HG03354 (cell line): ENCODE measurements around the gene GRK5.
A peak's percentile ranks its signal among the peaks of the same experiment; 100 is the strongest.

Experiments used
- ATAC-seq: cut with Tn5 transposase; IDR thresholded peaks from one replicate; pipeline ENCODE4 v1.9.1; 2021; ENCODE audit warnings: mild to moderate bottlenecking; ENCODE audit not compliant: unreplicated experiment, poor library complexity, severe bottlenecking

The GRK5 gene

DNA sequence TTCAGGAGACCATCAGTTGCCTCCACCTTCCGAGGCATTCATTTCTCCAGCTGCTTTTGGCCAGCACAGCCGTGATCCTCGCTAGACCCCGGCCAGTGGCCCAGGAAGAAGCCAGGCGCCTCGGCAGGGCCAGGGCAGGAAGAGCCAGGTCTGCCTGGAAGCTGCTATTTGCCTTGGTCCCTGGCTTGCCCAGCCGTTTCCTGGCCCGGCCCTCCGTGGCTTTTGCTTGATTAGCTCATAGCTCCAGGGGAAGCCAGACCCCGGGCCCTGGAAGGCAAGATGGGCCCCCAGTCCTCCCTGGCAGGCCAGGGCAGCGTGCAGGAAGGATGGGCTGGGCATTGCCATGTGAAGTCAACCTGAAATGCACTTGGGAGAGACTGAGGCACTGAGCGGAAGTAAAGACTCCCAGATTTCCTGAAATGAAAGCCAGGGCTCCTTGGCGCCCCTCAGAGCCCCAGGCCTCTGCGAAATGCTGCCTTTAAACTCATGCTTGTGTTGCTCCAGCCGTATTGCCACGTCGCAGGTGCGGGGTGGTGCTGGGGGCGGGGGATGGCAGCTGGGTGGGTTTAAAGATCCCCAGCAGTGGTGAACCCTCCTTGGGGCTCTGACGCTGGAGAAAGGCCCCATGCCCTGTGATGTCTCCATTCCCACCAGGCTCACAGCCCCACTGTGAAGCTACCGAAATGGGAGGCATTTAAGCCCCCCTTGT lies 160.6 kb downstream of the GRK5 start:
- no peak for ATAC-seq

DNA sequence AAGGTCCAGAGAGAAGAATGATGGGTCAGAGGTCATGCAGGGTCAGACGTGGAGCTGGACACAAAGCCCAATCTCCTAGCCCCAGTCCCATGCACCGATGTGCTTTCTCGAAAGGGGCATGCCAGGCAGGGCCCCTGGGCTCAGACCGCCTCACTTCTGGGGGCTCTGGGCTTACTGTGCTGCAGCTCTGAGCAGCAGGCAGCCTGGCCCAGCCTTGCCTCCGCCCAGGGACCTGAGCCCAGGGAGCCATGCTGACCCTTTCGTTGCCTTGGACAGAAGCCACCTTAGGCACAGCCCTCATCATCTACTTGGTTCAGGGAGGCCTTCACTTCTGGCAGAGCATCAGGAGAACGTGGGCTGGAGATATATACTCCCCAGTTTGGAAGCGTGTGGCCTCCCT lies 161.2 kb downstream of the GRK5 start:
- peak; percentile 12 for ATAC-seq

DNA sequence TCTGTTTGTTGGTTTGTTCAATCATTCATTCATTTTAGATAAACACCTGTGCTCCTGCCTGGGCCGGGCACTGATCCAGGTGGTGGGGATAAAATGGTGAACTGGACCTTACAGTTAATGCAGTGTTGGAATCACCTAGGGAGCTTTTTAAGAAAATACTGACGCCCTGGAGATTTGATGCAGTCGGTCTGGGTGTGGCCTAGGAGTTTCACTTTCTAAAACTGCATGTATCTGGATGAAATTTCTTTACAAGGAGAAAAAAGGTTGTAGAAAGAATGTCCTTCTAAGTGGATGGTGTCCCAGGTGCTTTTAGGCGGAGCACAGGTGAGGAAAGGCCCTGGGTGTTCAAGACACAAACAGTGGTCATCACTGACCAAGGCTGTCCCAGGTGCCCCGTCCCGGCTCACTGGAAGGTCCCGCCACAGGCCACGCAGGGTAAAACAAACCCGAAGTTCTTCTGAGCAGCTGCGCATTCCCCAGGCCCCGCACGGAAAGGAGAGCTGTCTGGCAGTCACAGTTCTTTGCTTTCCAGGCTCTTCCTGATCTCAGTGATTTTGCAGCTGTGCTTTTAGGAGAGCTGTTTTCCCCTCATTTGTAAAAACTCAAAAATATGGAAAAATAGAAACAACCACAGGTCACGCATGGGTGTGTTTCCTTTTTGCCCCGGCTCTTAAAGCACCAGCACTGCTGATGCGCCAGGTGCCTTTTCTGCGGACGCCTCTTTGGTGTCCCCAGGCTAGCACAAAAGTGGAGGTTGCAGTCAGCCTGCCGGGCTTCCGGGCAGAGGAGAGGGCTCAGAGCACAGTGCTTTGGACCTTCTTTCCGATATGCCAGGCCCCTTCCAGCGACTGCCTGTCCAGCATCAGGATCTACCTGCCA lies 161.9 kb downstream of the GRK5 start:
- ATAC-seq: peak; percentile 67

DNA sequence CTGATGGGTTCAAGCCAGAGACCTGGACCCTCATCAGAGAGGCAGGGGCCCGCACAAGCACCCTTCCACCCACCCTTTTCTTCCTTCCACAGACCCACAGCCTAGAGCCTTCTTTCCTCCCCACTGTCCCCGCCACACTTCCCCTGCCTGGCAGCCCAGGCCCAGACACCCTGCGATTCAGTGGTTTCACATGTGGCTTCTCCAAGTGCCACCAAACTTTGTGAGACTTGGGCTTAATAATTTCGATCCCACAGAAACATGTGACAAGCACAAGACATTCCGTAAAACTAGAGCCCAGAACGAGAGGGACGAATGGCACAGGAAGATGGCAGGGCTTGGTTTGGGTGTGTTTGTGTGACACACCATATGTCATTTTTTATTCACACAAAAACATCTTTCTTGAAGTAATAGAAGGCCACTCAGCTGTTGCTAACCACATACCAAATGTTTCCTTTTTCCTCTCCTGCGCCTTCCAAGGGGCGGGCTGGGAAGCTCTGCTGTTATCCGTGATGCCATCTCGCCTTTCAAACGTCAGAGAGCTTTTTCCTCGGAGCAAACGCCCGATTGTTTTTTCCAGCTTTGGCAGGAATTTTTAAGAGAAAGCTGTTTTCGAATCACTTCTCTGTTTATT lies 162.9 kb downstream of the GRK5 start:
- no peak for ATAC-seq

DNA sequence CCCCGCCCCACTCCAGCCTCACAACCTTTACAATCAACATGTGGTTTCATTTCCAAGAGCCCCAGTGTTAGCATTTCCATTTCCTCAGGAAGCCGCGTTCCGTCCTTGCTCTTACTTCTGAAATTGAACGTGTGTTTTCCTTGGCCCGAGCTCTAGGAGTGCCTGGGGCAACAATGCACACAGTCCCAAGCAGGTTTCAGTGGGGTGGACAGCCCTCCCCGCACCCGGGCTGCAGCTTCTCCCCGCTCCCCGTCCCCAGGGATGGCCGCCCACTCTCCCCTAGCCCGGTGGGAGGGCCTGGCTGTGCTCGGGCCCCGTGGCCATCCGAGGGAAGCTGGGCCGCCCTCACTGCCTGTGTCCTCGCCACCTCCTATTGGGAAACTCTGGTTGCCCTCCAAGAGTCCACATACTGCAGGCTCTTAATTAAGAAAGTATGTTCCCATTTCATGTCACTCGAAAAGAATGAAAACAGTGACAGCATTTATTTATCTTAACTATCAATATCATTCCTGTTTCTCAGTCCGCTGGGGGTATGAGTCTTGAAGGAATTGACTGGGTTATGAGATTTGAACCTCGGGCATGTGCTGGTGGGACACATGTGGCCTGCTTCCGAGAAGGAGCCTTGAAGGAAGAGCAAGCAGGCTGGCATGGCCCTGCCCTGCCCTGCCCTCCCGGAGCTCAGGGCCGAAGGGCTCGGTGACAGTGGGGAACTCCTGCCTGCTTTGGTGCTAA lies 163.8 kb downstream of the GRK5 start:
- no peak for ATAC-seq

DNA sequence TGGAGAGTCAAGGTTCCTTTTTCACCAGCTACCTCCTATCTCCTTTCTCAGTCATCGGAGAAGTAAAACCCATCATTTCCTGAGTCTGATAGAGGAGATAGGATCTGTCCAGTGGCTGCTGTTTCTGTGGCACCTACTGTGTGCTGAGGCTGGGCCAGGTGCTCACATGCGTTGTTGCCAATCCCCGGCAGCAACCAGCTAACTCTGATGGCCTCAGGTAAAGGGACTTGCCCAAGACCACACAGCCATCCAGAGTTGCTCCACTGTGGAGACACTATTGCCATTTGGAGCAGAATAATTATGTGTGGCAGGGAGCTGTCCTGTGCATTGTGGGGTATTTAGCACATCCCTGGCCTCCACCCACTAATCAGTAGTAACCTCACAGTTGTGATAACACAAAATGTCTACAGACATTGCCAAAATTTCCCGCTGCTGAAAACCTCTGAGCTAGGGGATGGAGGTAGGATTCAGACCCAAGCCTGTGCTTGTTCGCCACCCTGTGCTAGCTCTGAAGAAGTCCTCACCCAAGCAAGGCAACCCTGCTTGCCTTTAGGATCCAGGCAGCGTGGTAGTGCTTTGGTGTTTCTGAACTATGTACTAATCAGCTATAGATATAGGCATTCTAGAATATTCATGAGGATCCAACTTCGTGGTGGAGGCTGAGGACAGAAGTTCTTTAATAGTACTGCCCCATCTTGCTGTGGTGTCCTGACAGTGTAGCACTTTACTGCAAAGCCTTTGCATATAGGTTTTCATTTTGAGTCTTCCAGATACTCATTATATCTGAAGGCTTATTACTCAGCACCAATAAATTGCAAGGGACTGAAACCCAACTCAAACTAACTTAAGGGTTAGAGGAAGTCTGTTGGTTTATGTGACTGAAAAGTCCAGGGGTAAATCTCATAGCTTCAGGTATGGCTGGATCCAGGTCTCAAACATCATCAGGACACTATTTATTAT lies 164.6 kb downstream of the GRK5 start:
- ATAC-seq: no peak

DNA sequence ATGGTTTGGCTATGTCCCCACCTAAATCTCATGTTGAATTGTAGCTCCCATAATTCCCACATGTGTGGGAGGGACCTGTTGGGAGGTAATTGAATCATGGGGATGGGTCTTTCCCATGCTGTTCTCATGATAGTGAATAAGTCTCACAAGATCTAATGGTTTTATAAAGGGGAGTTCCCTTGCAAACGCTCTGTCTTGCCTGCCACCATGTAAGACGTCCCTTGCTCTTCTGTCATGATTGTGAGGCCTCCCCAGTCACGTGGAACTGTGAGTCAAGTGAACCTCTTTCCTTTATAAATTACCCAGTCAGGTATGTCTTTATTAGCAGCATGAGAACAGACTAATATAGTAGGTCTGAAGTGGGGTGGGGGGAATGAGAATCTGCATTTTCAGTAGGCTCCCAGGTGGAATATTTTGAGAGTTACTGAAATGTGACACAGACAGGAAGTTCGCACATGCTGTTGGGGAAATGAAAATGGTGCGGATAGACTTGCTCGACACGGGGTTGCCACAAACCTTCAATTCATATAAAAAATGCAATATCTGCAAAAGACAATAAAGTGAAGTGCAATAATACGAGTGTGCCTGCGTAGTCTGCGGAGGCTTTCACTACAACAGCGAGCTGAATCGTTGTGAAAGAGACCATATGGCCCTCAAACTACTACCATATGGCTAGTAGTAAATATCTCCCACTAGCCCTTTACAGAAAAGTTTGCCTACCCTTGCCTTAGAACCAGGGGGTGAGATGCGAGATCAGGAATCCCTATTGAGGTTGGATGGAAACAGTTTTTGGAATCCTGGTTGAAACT lies 166.1 kb downstream of the GRK5 start:
- no peak for ATAC-seq

DNA sequence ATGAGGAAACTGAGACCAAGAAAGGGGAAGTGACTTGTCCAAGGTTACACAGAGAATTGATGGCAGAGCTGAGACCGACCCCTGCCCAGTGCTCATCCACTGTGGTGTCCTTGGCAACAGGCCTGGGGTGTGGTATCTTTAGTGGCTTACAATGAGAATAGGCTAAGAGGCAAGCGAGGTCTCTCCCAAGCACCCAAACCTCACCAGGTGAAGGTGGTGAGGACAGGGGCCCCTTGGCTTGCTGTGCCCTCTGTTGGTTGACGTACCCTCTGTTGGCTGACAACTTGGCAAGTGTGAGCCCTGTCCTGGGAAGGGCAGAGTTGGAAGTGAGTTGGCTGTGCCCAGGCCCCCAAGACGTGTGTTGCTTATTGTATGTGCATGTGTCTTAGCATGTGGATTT lies 166.9 kb downstream of the GRK5 start:
- ATAC-seq: no peak

DNA sequence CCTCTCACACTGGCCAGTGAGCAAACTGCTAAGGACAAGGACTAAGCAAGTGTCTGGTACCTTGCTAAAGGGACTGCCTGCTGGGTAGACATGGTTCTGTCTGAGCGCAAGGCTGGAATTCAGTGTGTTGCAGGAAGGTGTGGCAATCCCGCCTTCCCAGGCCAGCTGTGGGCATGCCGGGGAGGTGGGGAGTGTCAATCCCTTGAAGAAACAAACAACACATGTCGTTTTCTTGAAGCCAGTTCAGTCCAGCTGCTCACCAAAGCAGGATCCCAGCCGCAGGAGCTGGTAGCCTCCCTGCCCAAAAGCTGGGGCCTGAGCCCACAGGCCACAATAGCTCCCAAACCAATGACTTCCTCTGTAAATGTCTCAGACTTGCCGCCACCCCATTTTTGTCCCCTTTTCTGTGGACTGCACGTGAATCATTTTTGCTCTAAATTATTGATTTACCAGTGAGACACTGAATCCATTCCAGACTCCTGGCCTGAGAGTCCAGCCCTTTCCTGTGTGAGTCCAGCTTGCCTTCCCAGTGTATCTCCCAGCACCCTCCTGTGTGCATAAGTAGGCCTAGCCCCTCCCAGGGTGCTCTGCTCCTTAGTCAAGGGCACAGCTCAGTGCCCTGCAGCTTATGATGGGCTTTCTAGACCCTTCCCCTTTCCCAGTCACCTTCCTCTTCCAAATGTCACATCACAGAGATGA lies 168.4 kb downstream of the GRK5 start:
- ATAC-seq: no peak

DNA sequence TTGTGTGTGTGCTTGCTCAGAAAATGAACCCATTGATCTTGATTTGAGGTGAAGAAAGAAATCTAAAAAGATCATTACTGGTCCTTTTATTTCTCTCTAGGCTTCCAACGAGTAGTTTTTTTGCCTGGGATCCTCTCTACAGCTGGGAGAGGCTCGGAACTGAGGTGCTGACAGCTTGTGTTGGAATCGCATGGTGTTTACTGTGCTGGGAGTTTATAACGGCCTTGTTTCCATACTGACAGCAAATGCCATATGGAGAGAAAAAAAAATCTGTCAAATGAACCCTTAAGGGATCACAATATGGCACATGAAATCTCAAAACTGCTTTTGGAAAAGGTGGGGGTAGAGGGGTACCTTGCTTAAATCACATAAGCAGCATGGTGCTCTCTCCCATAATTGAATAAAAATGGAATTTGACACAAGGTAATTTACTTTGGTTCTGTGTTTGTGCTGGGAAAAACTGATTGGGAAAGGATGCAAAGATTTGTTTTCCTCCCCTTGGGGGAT lies 170.1 kb downstream of the GRK5 start:
- ATAC-seq: no peak

DNA sequence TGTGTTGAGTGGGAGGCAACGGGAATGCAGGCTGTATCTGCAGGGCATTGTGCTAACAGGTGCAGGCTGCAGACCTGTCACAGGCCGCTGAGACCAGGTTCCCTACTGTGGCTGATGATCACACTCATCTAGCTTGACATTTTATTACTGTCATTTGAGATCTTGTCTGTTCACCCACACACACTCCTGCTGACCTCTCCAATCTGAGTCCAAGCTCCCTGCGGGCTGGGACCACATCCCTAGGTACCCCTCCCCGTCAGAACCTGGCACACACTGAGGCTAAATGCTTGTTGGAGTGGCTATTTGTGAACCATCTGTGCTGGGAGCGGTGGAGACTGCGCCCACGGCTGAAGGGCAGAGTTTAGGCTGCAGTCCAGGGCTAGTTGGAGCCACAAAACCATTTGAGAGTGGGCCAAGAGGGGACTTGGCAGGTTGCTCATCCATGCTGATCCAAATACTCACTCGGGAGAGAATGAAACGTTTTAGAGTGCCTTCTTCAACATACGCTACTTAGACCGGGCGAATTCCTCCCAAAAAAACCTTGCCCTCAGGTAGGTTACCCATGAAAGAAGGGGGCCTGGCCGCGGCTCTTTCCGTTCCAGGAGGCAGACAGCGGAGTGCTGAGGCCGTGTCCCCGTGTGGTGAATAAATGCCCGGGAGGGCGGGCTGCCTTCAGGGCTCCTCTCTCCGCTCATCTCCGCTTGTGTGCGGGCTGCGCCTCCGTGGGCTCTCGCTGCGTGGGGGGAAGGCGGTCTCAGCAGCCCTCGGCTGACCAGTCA lies 170.8 kb downstream of the GRK5 start:
- ATAC-seq: no peak

DNA sequence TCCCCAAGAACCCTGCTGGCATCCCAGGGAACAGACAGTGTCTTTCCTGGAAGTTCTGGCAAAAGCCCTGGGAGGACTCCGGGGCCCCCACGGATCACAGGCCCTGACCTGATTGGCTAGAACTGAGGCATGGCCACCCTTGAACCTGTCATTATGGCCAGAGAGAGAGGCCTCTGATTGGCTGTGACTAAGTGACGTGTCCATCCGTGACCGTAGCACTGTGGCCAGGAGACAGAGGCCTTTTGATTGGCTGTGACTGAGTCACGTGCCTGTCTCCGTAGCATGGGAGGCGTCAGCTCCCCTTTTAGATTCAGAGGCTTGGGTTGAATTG lies 171.3 kb downstream of the GRK5 start:
- ATAC-seq: no peak

DNA sequence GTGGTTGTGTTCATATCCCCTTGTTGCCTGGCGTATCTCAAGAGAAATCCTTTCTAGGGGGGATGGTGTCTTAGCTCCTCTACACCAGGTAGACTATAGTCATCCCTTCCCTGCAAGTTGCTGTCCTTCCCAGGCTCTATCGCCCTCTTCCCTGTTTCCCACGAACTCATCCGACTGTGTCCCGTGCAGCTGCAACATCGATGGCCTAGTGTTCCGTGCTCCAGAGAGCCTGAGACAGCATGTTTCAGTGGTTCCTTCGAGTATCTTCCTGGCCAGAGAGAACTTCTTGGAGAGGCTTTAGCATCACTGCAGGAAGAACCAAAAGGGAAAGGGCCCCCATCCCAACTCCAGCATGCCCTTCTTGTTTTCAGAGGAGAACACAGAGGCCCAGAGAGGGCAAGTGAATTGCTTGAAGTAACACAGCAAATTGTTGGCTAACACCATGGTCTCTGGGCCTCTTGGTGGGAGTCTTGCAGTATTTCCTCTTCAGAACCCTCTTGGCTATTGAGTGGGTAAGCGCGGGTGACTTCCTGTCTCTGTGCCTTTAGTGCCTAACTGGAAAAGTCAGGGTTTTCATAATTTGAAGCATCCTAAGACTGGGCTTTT lies 172.2 kb downstream of the GRK5 start:
- ATAC-seq: no peak

DNA sequence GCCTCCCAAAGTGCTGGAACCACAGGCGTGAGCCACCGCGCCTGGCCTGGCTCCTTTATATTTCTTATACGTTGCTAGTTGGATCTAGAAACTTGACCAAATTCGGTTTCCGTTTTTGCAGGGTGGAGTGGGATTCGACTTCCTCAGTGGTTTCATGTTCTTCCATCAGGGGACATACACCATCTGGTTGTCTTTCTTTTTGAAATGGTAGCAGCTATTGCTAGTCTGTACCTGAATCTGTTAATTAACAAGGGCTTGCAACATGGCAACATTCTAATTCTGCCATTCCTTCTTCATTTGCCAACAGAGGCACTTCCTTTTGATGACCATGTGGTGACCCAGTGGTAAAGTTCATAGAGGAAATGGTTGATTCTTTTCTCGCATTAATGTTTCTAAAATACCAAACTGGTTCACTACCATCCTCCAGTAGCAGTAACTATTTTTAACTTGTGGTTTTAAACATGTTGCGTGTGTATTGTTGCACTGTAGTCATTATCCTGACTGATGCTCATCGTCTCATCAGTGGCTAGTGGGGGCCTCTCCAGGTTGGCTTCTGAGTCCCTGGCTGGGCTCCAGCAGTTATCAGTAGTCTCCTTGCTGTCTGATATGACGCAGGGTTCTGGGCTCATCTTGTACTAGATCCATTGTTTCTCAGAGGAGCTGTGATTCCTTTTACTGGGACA lies 175.9 kb downstream of the GRK5 start:
- ATAC-seq: no peak

DNA sequence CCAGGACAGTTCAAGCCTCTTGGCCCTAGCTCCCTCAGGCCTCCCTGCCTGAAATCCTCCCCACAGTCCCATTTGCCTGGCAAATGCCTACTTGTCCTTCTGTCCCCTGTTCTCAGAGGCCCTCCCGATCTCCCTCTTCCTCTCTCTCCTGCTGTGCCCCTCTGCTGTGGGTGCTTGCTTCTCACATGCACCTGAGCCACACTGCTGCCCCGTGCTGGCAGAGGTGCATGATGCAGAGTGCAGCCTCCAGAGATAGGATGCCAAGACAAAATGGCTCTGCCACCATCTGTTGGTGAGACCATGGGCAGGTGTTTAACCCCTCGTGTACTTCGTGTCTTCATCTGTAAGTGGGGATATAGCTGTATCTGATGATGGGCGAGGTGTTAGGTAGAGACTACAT lies 176.8 kb downstream of the GRK5 start:
- ATAC-seq: no peak

DNA sequence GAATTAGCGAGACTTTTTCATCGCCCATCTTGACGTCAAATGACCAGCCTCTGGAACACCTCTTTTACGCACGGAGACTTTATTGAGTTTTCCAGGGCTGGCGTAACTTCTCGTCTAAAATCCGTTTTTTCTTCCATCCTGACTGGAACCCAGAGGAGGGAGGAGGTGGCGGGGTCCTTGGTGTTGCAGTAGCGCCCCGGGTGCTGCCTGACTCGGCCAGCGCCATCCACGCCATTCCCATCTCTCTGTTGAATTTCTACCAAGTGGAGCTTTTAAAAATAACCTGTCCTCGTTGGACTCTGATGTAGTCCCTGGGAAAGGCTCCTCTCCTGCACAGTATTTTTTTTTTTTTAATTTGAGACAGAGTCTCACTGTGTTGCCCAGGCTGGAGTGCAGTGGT lies 179.3 kb downstream of the GRK5 start:
- no peak for ATAC-seq
